ENCODE results near the gene ZNF358.

The ZNF358 gene

GRCh38 chr19:7513809-7514642, 1.9 kb upstream of the ZNF358 start:
- no peak overlapping the region for H3K27ac ChIP-seq (ENCODE audit: low read length)

DNA sequence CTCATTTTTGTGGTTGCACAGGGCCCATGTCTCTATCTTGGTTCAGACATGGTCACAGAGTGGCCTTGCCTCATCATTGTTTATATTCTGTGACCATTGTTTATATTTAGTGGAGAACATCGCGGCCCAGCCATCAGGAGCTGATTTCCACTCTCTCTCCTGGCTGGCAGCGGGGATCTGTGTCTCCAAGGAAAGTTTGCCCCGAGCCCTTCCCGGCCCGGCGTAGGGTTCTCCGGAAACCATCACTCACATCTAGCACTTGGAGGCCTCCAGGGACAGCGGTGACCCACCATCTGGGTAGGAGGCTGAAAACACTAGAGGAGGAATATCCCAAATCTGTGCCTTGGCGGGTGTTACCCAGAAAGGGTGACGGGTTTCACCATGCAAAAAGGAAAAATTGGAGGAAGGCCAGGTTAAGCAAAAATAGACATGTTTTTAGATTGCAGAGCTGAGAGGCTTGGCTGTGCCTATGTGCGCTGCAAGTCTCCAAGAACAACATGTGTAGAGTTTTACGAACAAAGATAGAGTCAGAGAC, 726 bp upstream of the ZNF358 start:
- peaks cover 5% of the 10 kb centered on the region; the same call in 1 of the 2 replicates for H3K4me1 ChIP-seq (ENCODE audit: insufficient read depth, low read length)
- peak overlapping the region; percentile 47 for H3K4me3 ChIP-seq (ENCODE audit: low read length)
- H3K9ac ChIP-seq (ENCODE audit: low read depth, low read length): peak overlapping the region; percentile 78; the same call in 1 of the 2 replicates
- H3K27ac ChIP-seq (ENCODE audit: low read length): peak overlapping the region; percentile 52
- no peaks in the 10 kb centered on the region for H3K9me3 ChIP-seq (ENCODE audit: insufficient read depth, low read depth, low read length)
- peaks cover 4% of the 10 kb centered on the region; the same call in 1 of the 2 replicates for H3K36me3 ChIP-seq (ENCODE audit: insufficient read depth, low read depth, low read length)
- H3K27me3 ChIP-seq (ENCODE audit: insufficient read depth, low read length): no peaks in the 10 kb centered on the region

More at GRCh38 chr19:7513809-7514642, 1.9 kb upstream of the ZNF358 start:
- Histone ChIP-seq H3K9ac (ENCODE audit: low read depth, low read length) (no peak overlapping the region), H3K4me1 (ENCODE audit: insufficient read depth, low read length) (peaks cover 5% of the 10 kb centered on the region; the same call in 1 of the 2 replicates), H3K27me3 (ENCODE audit: insufficient read depth, low read length) (no peaks in the 10 kb centered on the region), H3K4me3 (ENCODE audit: low read length) (no peak overlapping the region), H3K36me3 (ENCODE audit: insufficient read depth, low read depth, low read length) (peaks cover under 1% of the 10 kb centered on the region; the same call in 1 of the 2 replicates), H3K9me3 (ENCODE audit: insufficient read depth, low read depth, low read length) (no peaks in the 10 kb centered on the region)

DNA sequence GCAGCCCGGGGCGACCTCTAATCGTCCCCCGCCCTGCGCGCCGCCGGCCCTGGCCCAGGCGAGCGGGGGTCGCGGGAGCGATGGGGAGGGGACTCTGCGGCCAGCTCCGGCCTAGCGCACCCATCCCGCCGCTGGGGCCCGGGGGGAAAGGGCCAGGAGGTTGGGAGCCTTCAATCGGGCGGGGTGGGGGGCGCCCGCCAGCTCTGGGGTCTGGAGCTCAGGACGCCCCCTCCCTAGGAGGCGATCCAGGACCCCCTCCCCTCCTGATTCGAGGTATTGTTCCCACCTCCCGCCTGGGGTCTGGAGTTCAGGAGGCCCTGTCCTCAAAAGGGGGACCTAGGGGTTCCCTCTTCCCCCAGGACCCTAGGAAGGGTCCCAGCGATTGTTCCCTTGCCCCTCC, 430 bp downstream of the ZNF358 start:
- peak overlapping the region; percentile 81 for H3K4me3 ChIP-seq (ENCODE audit: low read length)
- peak overlapping the region; percentile 94 for H3K9ac ChIP-seq (ENCODE audit: low read depth, low read length)
- H3K9me3 ChIP-seq (ENCODE audit: insufficient read depth, low read depth, low read length): no peaks in the 10 kb centered on the region
- H3K27me3 ChIP-seq (ENCODE audit: insufficient read depth, low read length): no peaks in the 10 kb centered on the region
- peaks cover 5% of the 10 kb centered on the region; the same call in 1 of the 2 replicates for H3K4me1 ChIP-seq (ENCODE audit: insufficient read depth, low read length)
- H3K36me3 ChIP-seq (ENCODE audit: insufficient read depth, low read depth, low read length): peaks cover 4% of the 10 kb centered on the region; the same call in 1 of the 2 replicates
- H3K27ac ChIP-seq (ENCODE audit: low read length): peak overlapping the region; percentile 72

DNA sequence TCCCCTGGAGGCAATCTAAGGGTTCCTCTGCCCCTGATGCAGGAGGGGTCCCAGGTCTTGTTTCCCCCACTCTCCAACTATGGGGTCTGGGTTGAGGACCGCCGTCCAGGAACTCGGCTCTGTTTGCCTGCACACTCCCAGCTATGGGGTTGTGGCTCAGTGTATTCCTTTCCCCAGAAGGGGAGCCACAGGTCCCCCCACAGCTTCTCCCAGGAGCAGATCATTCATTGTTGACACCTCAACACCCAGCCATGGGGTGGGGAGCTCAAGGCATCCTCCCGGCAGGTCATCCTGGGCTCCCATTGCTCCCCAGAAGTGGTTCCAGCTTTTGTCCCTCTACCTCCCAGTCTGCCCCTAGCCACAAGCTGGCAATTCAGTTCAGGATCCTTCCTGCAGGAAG, 975 bp downstream of the ZNF358 start:
- H3K27ac ChIP-seq (ENCODE audit: low read length): peak overlapping the region; percentile 72
- peaks cover 4% of the 10 kb centered on the region; the same call in 1 of the 2 replicates for H3K36me3 ChIP-seq (ENCODE audit: insufficient read depth, low read depth, low read length)
- peak overlapping the region; percentile 94 for H3K9ac ChIP-seq (ENCODE audit: low read depth, low read length)
- H3K27me3 ChIP-seq (ENCODE audit: insufficient read depth, low read length): no peaks in the 10 kb centered on the region
- peak overlapping the region; percentile 81 for H3K4me3 ChIP-seq (ENCODE audit: low read length)
- peaks cover 5% of the 10 kb centered on the region; the same call in 1 of the 2 replicates for H3K4me1 ChIP-seq (ENCODE audit: insufficient read depth, low read length)
- no peaks in the 10 kb centered on the region for H3K9me3 ChIP-seq (ENCODE audit: insufficient read depth, low read depth, low read length)

GRCh38 chr19:7519361-7520130, 3.6 kb downstream of the ZNF358 start:
- H3K36me3 ChIP-seq (ENCODE audit: insufficient read depth, low read depth, low read length): peaks cover 4% of the 10 kb centered on the region; the same call in 1 of the 2 replicates
- H3K4me1 ChIP-seq (ENCODE audit: insufficient read depth, low read length): peaks cover 5% of the 10 kb centered on the region; the same call in 1 of the 2 replicates
- H3K9ac ChIP-seq (ENCODE audit: low read depth, low read length): no peak overlapping the region
- no peaks in the 10 kb centered on the region for H3K9me3 ChIP-seq (ENCODE audit: insufficient read depth, low read depth, low read length)
- H3K4me3 ChIP-seq (ENCODE audit: low read length): no peak overlapping the region
- H3K27me3 ChIP-seq (ENCODE audit: insufficient read depth, low read length): no peaks in the 10 kb centered on the region
- no peak overlapping the region for H3K27ac ChIP-seq (ENCODE audit: low read length)

DNA sequence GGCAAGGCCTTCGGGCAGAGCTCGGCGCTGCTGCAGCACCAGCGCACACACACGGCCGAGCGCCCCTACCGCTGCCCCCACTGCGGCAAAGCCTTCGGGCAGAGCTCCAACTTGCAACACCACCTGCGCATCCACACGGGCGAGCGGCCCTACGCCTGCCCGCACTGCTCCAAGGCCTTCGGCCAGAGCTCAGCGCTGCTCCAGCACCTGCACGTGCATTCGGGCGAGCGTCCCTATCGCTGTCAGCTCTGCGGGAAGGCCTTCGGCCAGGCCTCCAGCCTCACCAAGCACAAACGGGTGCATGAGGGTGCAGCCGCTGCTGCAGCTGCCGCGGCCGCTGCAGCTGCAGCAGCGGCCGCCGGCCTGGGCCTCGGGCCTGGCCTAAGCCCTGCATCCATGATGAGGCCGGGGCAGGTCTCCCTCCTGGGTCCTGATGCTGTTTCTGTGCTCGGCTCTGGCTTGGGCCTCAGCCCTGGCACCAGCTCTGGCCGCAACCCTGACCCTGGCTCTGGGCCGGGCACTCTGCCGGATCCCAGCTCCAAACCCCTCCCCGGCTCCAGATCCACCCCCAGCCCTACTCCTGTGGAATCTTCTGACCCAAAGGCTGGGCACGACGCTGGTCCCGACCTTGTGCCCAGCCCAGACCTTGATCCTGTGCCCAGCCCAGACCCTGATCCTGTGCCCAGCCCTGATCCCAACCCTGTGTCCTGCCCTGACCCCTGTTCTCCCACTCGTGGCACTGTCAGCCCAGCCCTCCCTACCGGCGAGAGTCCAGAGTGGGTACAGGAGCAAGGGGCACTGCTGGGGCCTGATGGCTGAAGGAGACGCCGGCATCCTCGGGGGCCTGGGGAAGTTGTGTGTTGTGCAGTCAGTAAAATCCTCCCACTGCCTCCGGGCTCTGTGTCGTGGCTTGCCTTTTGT, 4.5 kb downstream of the ZNF358 start:
- H3K27ac ChIP-seq (ENCODE audit: low read length): no peak overlapping the region
- no peaks in the 10 kb centered on the region for H3K9me3 ChIP-seq (ENCODE audit: insufficient read depth, low read depth, low read length)
- peaks cover 3% of the 10 kb centered on the region; the same call in 1 of the 2 replicates for H3K4me1 ChIP-seq (ENCODE audit: insufficient read depth, low read length)
- H3K4me3 ChIP-seq (ENCODE audit: low read length): no peak overlapping the region
- peaks cover 4% of the 10 kb centered on the region; the same call in 1 of the 2 replicates for H3K36me3 ChIP-seq (ENCODE audit: insufficient read depth, low read depth, low read length)
- no peak overlapping the region for H3K9ac ChIP-seq (ENCODE audit: low read depth, low read length)
- H3K27me3 ChIP-seq (ENCODE audit: insufficient read depth, low read length): no peaks in the 10 kb centered on the region

DNA sequence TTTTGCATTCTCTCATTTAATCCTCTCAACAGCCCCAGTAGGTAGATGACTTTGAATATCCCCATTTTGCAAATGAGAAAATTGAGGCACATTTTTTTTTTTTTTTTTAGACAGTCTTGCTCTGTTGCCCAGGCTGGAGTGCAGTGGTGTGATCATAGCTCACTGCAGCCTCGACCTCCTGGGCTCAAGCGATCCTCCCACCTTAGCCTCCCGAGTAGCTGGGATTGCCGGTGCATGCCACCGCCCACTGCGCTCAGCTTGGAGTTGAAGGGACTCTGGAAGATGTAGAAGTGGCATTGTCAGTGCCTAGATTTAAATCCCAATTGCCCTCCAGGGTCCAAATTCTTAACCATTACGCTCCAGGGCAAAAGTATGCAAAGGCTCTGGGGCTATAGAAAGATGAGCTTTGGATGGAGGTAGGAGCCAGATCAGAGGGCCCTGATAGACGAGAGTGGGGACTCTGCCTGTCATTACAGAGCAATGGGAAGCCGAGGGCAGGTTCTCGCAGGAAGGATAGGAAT, 5.7 kb downstream of the ZNF358 start:
- H3K4me3 ChIP-seq (ENCODE audit: low read length): peak overlapping the region; percentile 68
- no peaks in the 10 kb centered on the region for H3K27me3 ChIP-seq (ENCODE audit: insufficient read depth, low read length)
- no peak overlapping the region for H3K27ac ChIP-seq (ENCODE audit: low read length)
- no peaks in the 10 kb centered on the region; the same call in 1 of the 2 replicates for H3K4me1 ChIP-seq (ENCODE audit: insufficient read depth, low read length)
- peak overlapping the region; percentile 63; the same call in 1 of the 2 replicates for H3K9ac ChIP-seq (ENCODE audit: low read depth, low read length)
- peaks cover 4% of the 10 kb centered on the region; the same call in 1 of the 2 replicates for H3K36me3 ChIP-seq (ENCODE audit: insufficient read depth, low read depth, low read length)
- no peaks in the 10 kb centered on the region for H3K9me3 ChIP-seq (ENCODE audit: insufficient read depth, low read depth, low read length)

DNA sequence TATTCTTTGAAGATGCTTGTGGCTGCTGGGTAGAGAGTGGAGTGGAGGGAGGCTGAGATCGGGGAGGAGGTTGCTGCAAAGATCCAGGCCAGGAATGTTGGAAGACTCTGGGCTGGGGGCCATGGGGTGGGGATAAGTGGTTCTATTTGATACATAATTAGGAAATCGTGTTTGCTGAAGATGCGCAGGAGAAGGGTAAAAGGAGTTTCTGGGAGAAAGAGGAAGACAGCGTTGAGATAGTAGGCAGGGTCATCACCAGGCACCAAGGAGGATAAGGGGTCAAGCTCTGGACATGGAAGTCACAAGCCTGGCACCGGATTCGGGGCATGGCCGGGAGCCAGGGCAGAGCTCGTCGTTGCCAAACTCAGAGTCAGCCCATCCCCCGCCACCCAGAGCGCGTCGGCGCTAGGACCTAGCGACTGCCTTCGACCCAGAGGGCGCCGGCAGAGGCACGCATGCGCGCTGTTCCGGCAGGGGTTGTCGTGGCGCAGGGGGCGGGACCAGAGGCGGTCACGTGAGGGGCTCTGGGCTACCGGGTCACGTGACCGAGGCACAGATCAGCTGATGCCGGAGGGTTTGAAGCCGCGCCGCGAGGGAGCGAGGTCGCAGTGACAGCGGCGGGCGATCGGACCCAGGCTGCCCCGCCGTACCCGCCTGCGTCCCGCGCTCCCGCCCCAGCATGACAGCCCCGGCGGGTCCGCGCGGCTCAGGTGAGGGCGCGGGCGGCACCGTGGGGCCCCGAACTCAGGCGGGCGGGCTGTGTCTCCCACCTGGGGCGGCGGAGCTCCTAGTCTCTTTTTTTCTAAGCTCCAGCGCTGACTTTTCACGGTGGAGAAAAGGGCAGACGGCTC, 6.4 kb downstream of the ZNF358 start, which contains the start of gene MCOLN1:
MCOLN1 (plus strand) TSS at position 553 of the 851 bp plus-strand sequence; CDS start at position 680, 127 bp downstream.
- H3K4me3 ChIP-seq (ENCODE audit: low read length): peak within 1 kb of the TSS; percentile 68
- no peaks in the 10 kb centered on the region for H3K9me3 ChIP-seq (ENCODE audit: insufficient read depth, low read depth, low read length)
- no peaks in the 10 kb centered on the region for H3K27me3 ChIP-seq (ENCODE audit: insufficient read depth, low read length)
- peak within 1 kb of the TSS; percentile 66 for H3K9ac ChIP-seq (ENCODE audit: low read depth, low read length)
- peaks cover 4% of the 10 kb centered on the region; the same call in 1 of the 2 replicates for H3K36me3 ChIP-seq (ENCODE audit: insufficient read depth, low read depth, low read length)
- H3K4me1 ChIP-seq (ENCODE audit: insufficient read depth, low read length): no peaks in the 10 kb centered on the region
- no peak within 1 kb of the TSS for H3K27ac ChIP-seq (ENCODE audit: low read length)

GRCh38 chr19:7522923-7523667, 7.2 kb downstream of the ZNF358 start:
- Histone ChIP-seq H3K4me3 (ENCODE audit: low read length) (peak overlapping the region; percentile 68), H3K27ac (ENCODE audit: low read length) (no peak overlapping the region)

More at GRCh38 chr19:7522923-7523667, 7.2 kb downstream of the ZNF358 start:
- Histone ChIP-seq H3K9ac (ENCODE audit: low read depth, low read length) (peak overlapping the region; percentile 66; the same call in 1 of the 2 replicates), H3K4me1 (ENCODE audit: insufficient read depth, low read length) (no peaks in the 10 kb centered on the region), H3K9me3 (ENCODE audit: insufficient read depth, low read depth, low read length) (no peaks in the 10 kb centered on the region), H3K27me3 (ENCODE audit: insufficient read depth, low read length) (no peaks in the 10 kb centered on the region), H3K36me3 (ENCODE audit: insufficient read depth, low read depth, low read length) (peaks cover 4% of the 10 kb centered on the region; the same call in 1 of the 2 replicates)

Measured in iPS-20b (cell line).